ENCODE measurements around the gene KDM2A. TPM values are rescaled to one million over a fixed set of nuclear protein-coding genes. Genes with fewer than 3 reads are reported as not detected.

Gene KDM2A
- total and polyA plus RNA-seq, 2 experiments from 2014 or later = 25.0 to 54.1 TPM

GRCh38 chr11:67272327-67273259 is 153.5 kb downstream of the KDM2A start (continued):
- TF ChIP-seq ETS1 (IDR thresholded peaks at IDR 0.05) (no peak), JUNB (IDR thresholded peaks at IDR 0.05; ENCODE audit: unreplicated experiment) (no peak), ZNF331 (CRISPR knock-in tag; IDR thresholded peaks at IDR 0.05; ENCODE audit: low read depth) (no peak), CREB1 (CRISPR knock-in tag; IDR thresholded peaks at IDR 0.05; ENCODE audit: low read depth) (no peak), POLR2AphosphoS5 (IDR thresholded peaks at IDR 0.05; ENCODE audit: low read depth) (no peak), REST (IDR thresholded peaks at IDR 0.05; ENCODE audit: unreplicated experiment) (no peak), ZNF114 (CRISPR knock-in tag; IDR thresholded peaks at IDR 0.05) (no peak), CTCF (conservative IDR thresholded peaks at IDR 0.05; ENCODE audit: low read depth in 2 of 2) (no peak), EZH2phosphoT487 (IDR thresholded peaks at IDR 0.05; ENCODE audit: unreplicated experiment) (no peak), STAT1 (IDR thresholded peaks at IDR 0.05; ENCODE audit: unreplicated experiment) (no peak), NANOG (IDR thresholded peaks at IDR 0.05; ENCODE audit: borderline replicate concordance) (no peak)

All from GM23338 (cell line).